Breast epithelium (tissue), 4 donors: Measurements from ENCODE around the gene EMILIN3. TPM values are rescaled to one million over a fixed set of nuclear protein-coding genes. Genes with fewer than 3 reads are reported as not detected.

Experiments used
- DNase-seq, 2 donors: peaks; one replicate each; pipeline ENCODE4 v3.0.0-alpha.2; 2019; ENCODE audit warnings: low spot score in 2 of 2
- H3K27ac ChIP-seq, 2 donors: fragments of 200-600 bp; sonication (generic) in 1 of 2; one replicate each; pipeline ENCODE4 v1.5.1; 2016 to 2019; ENCODE audit warnings: mild to moderate bottlenecking in 1 of 2
- H3K27me3 ChIP-seq, 2 donors: fragments of 200-600 bp; sonication (generic) in 1 of 2; one replicate each; pipeline versions ENCODE4 v1.5.1 to v1.6.0; 2017 to 2019; ENCODE audit warnings: control low read depth in 1 of 2, mild to moderate bottlenecking in 1 of 2
- H3K36me3 ChIP-seq: fragments of 200-600 bp; one replicate; pipeline ENCODE4 v1.5.1; 2019
- H3K4me1 ChIP-seq, 2 donors: fragments of 200-600 bp; sonication (generic); one replicate each; pipeline ENCODE4 v1.5.1; 2016 to 2019; ENCODE audit warnings: control low read depth in 1 of 2
- H3K4me3 ChIP-seq, 3 donors: fragments of 200-600 bp; sonication (generic); 1 replicate in 2 of 3; 2 replicates in 1 of 3; pipeline ENCODE4 v1.5.1; 2016 to 2019; ENCODE audit warnings: mild to moderate bottlenecking in 3 of 3, moderate library complexity in 2 of 3
- H3K9me3 ChIP-seq, 2 donors: fragments of 200-600 bp; sonication (generic) in 1 of 2; one replicate each; pipeline ENCODE4 v1.5.1; 2016 to 2019; ENCODE audit warnings: control low read depth in 1 of 2
- CTCF ChIP-seq, 3 donors: fragments of 450-650 bp; IDR thresholded peaks; one replicate each; pipeline ENCODE4 v1.5.1; 2016 to 2017; ENCODE audit warnings: antibody characterized with exemption in 3 of 3, mild to moderate bottlenecking in 3 of 3, moderate library complexity in 3 of 3
- POLR2A ChIP-seq: fragments of 450-650 bp; IDR thresholded peaks from one replicate; pipeline ENCODE4 v1.6.1; 2016; ENCODE audit warnings: antibody characterized with exemption, mild to moderate bottlenecking, moderate library complexity
- POLR2AphosphoS5 ChIP-seq, 3 donors: sonication (generic); formaldehyde crosslinking; IDR thresholded peaks; one replicate each; pipeline ENCODE4 v1.6.1; 2017; ENCODE audit warnings: antibody characterized with exemption in 3 of 3
- intact Hi-C: fragments of 100-400 bp; cut with DNase I; formaldehyde crosslinking; loops from one replicate; pipeline ENCODE4 v1.15.1; 2023; ENCODE audit warnings: low total_unique reads
- total RNA-seq, 3 donors: library from RNA; depleted of rRNA; stranded (reverse); fragments of >200 nt; gene quantifications; one replicate each; pipeline ENCODE4 v1.1.0, GENCODE V29; 2016

Gene EMILIN3
- total RNA-seq, 3 donors from 2014 or later: 0.32 to 7.5 (median 1.3) TPM

DNA sequence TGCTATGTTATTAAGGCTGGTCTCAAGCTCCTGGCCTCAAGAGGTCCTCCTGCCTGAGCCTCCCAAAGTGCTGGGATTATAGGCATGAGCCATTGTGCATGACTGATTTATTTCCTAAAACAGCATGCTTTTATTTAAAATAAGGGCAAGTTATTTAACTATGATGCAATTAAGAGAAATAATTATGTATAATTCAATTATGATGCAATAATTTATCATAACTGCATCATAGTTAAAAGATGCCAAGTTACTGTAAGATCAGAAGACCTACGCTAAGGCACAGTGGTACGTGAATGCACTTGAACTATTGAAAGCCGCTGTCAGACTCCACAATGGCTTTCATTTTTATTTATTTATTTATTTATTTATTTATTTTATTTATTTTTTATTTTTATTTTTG lies 24.3 kb upstream of the EMILIN3 start:
- intact Hi-C loops: no loop called here
- H3K4me1 ChIP-seq: peaks cover 0 to 18% of the 10 kb centered on the region in 2 donors
- DNase-seq: no peak

GRCh38 chr20:41387444-41387851 lies 20.8 kb upstream of the EMILIN3 start:
- no peak overlapping the region for H3K4me3 ChIP-seq
- no peaks in the 10 kb centered on the region for H3K9me3 ChIP-seq
- no peak for TF ChIP-seq CTCF (IDR thresholded peaks at IDR 0.05)
- TF ChIP-seq POLR2A: no peak
- TF ChIP-seq POLR2AphosphoS5 (IDR thresholded peaks at IDR 0.05): no peak
- no peaks in the 10 kb centered on the region for H3K4me1 ChIP-seq
- intact Hi-C loops: no loop called here
- no peak overlapping the region for H3K27ac ChIP-seq
- no peaks in the 10 kb centered on the region for H3K36me3 ChIP-seq
- no peaks in the 10 kb centered on the region for H3K27me3 ChIP-seq
- DNase-seq: no peak

More for the DNA sequence above, 24.3 kb upstream of the EMILIN3 start:
- H3K9me3 ChIP-seq: no peaks in the 10 kb centered on the region
- H3K27ac ChIP-seq: no peak overlapping the region
- TF ChIP-seq POLR2AphosphoS5 (IDR thresholded peaks at IDR 0.05): no peak
- TF ChIP-seq CTCF (IDR thresholded peaks at IDR 0.05): no peak
- no peak for TF ChIP-seq POLR2A
- no peaks in the 10 kb centered on the region for H3K36me3 ChIP-seq
- no peaks in the 10 kb centered on the region for H3K27me3 ChIP-seq
- H3K4me3 ChIP-seq: no peak overlapping the region

DNA sequence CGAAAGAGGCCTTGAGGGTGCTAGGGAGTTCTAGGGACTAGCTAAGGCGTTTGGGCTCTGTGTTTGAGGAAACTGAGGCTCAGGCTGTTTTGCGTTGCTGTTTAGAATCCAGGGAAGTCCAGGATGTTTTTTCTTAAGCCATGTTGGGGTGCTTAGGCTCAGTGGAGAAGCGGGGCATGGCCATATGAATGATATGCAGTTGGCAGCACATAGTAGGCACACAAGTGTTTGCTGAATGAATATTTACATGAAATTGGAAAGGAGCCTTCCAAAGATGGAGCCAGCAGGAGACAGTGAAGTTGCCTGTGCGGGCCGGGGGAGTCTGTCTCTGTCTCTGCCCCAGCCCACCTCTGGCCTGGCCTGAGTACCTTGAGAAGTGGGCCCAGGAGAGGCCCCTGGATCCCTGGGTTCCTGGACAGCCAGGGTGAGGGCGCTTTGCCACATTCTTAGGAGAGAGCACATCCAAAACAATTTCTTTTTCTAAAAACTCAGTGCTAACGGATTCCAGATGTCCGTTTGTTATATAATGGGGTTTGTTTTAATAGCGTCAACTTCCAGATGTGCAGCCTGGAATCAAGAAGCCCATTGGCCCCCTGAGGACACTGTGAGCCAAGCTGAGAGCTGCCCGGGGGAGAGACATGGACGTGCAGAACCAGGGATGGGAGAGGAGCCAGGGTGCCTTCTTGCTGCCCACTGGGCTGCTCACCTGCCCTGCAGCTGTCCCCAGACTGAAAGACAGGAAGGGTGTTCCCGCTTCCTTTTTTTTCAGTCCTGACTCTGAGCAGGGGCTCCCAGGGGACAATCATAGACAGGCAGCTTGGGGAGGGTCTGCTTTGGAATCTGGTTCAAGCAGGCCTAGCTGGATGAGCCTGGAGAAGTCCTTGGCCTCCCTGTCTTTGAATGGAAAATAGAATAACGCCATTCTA lies 20.1 kb upstream of the EMILIN3 start:
- intact Hi-C loops: no loop called here
- Histone ChIP-seq H3K27ac (no peak overlapping the region), H3K4me3 (no peak overlapping the region), H3K27me3 (no peaks in the 10 kb centered on the region), H3K4me1 (no peaks in the 10 kb centered on the region), H3K9me3 (no peaks in the 10 kb centered on the region), H3K36me3 (no peaks in the 10 kb centered on the region)
- TF ChIP-seq POLR2AphosphoS5 (IDR thresholded peaks at IDR 0.05) (peak in 1 of 3 donors; percentile 32), POLR2A (no peak), CTCF (IDR thresholded peaks at IDR 0.05) (no peak)
- no peak for DNase-seq

- no peak overlapping the region for H3K4me3 ChIP-seq
- no peaks in the 10 kb centered on the region for H3K9me3 ChIP-seq
- no peaks in the 10 kb centered on the region for H3K4me1 ChIP-seq
- DNase-seq: no peak
- no peaks in the 10 kb centered on the region for H3K36me3 ChIP-seq
- no peak overlapping the region for H3K27ac ChIP-seq
- TF ChIP-seq POLR2A (no peak), POLR2AphosphoS5 (IDR thresholded peaks at IDR 0.05) (no peak), CTCF (IDR thresholded peaks at IDR 0.05) (no peak)
- no peaks in the 10 kb centered on the region for H3K27me3 ChIP-seq
- intact Hi-C loops: no loop called here
Measured at GRCh38 chr20:41382791-41383305, 16.2 kb upstream of the EMILIN3 start.

DNA sequence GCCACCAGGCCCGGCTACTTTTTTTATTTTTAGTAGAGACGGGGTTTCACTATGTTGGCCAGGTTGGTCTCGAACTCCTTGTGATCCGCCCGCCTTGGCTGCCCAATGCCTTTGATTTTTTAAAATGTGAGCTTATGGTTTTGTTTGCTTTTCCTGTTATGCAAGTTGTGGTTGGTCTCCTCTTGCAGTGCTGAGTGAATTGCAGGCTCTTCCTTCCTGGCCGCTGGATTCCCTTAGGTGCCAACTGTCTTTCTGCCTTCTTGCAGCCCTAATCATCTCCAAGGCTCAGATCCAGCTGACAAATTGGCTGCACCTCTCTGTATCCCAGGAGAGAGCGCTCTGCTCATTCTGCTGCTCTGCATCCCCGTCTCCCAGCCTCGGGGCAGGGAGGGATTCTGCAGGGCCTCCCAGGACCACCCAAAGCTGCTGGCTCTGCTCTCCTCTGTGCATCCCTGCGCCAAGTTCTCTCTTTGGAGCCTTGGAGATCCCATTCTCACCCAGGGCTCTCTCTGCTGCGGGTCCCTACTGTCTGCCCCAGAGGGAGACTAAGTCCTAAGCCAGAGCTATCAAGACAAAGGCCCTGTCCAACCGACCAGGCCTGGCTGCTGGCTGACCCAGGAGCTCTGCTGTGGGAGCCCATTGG lies 14.1 kb upstream of the EMILIN3 start:
- no peak overlapping the region for H3K4me3 ChIP-seq
- H3K9me3 ChIP-seq: no peaks in the 10 kb centered on the region
- TF ChIP-seq POLR2AphosphoS5 (IDR thresholded peaks at IDR 0.05): no peak
- no peak for TF ChIP-seq POLR2A
- TF ChIP-seq CTCF (IDR thresholded peaks at IDR 0.05): no peak
- no peak for DNase-seq
- no peak overlapping the region for H3K27ac ChIP-seq
- intact Hi-C loops: no loop called here
- no peaks in the 10 kb centered on the region for H3K4me1 ChIP-seq
- no peaks in the 10 kb centered on the region for H3K27me3 ChIP-seq
- no peaks in the 10 kb centered on the region for H3K36me3 ChIP-seq
